GM12873 (cell line): ENCODE data around the gene ERMARD.

Experiments used
- CTCF ChIP-seq: IDR thresholded peaks from 2 replicates; pipeline ENCODE4 v1.5.1; 2012; ENCODE audit warnings: low read depth, mild to moderate bottlenecking, moderate library complexity, low read length, control low read depth; ENCODE audit not compliant: insufficient read depth; ENCODE audit errors: missing control alignments

The ERMARD gene

GRCh38 chr6:169784821-169785340 lies 33.5 kb downstream of the ERMARD start:
- TF ChIP-seq CTCF = no peak

DNA sequence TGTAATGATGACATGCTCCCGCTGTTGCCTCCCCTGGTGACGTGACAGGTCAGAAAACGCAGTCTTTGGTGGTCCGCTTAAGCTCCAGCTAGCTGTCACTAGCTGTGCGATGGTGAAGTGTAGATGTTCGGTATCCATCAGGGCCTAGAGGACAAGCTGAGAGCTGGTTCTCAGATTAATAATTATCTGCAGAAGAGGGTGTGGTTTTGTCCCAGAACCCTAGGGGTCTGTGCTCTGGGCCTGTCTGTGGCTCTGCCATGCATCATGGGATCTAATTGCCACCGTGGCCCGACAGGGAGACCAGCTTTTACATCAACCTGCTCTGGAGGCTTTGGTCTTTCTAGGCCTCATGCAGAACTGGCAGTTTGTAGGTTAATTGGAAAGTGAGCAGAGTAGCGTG lies 34.1 kb downstream of the ERMARD start:
- no peak for TF ChIP-seq CTCF

- no peak for TF ChIP-seq CTCF
Measured at GRCh38 chr6:169786349-169786748, 34.9 kb downstream of the ERMARD start.

- no peak for TF ChIP-seq CTCF
Measured at GRCh38 chr6:169787797-169788196, 36.4 kb downstream of the ERMARD start.

- TF ChIP-seq CTCF = no peak
Measured at GRCh38 chr6:169788809-169789145, 37.4 kb downstream of the ERMARD start.

DNA sequence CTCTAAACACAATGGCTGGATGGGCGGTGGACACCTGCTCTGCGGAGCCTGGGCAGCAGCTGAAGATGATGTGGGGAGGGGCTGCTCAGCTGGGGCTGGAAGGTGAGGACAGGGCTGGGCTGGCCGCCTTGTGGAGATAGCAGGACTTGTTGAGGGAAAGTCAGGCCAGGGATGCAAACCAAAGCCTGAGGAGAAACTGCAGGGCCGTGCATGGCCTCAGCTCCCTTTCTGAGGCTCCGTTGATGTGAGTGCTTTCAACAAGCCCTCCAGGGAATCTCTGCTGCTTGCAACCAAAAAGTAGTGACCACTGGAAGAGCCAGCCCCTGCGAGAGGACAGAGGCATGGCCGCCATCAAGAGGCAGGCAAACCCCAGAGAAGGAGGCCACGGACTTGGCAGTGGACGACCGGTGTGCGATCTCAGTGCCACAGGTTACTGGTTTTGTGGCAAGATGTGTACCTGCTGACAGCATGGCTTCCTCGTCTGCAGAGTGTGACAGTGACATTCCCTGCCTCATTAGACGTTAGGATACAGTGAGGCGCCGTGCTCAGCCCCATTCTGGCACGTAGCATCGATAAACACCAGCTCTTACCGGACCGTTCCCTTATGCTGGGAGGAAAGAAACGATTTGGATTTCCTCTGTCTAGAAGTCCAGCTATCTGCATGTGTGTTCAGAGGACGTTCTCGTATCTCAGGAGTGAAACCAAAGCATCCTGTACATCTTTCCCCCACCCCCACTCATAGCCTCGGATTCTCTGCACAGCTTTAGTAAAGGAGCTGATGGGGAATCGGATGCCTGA lies 37.9 kb downstream of the ERMARD start:
- TF ChIP-seq CTCF = no peak

GRCh38 chr6:169789944-169790927 lies 38.8 kb downstream of the ERMARD start:
- TF ChIP-seq CTCF = peak; percentile 94
